Mononuclear cell (primary cell): ENCODE results near the gene ERVH48-1. TPM values are rescaled to one million over a fixed set of nuclear protein-coding genes. Genes with fewer than 3 reads are reported as not detected.
"Not testable (repeated sequence)": the region's sequence is repeated elsewhere in the genome, so short reads cannot be mapped to it uniquely, and the experiment has no call there.

Experiments
- H3K27me3 ChIP-seq: 2 replicates; pipeline ENCODE4 v1.6.0; 2011; ENCODE audit warnings: low read length, control low read depth; ENCODE audit not compliant: insufficient read depth
- H3K4me1 ChIP-seq: 2 replicates; pipeline ENCODE4 v1.5.1; 2011; ENCODE audit warnings: mild to moderate bottlenecking, low read length, control low read depth; ENCODE audit not compliant: insufficient read depth
- H3K4me3 ChIP-seq: 2 replicates; pipeline ENCODE4 v1.5.1; 2011; ENCODE audit warnings: mild to moderate bottlenecking, low read length, moderate library complexity
- H3K9me3 ChIP-seq: 2 replicates; pipeline ENCODE4 v1.5.1; 2011; ENCODE audit warnings: low read depth, mild to moderate bottlenecking, control low read depth, low read length
- total RNA-seq: library from RNA; depleted of rRNA; stranded (reverse); fragments of >200 nt; gene quantifications from one replicate; pipeline ENCODE4 v1.2.3, GENCODE V29; 2012

The ERVH48-1 gene
- total RNA-seq, 1 donor = 0.42 TPM

DNA sequence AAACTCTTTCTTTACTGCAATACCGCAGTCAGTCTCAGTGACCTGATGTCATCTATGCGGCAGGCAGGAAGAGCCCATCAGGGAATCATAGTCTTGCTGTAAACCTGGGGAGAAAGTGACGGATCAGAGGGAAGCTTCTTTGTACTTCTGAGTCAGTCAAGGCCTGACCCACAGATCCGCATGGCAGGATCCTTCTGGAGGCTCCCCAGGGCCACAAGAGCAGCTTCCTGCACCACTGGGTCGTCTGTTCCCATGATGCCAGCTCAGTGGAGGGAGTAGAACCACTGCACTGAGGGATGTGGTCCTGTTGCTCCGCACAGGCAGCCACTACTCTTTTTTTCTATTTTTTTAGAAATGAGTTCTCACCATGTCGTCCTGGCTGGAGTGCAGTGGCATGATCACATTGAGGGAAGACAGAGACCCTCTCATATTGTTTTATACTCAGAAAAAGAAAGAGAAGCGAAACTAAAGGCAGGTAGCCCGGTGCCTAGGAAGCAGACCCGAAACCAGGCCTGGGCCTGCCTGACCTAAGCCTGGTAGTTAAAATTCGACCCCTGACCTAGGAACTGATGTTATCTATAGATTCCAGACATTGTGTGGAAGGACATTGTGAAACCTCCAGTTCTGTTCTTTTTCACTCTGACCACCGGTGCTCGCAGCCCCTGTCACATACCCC is 6.3 kb upstream of the ERVH48-1 start:
- Histone ChIP-seq H3K27me3 (no peaks in the 10 kb centered on the region), H3K9me3 (no peaks in the 10 kb centered on the region), H3K4me1 (no peaks in the 10 kb centered on the region), H3K4me3 (no peak overlapping the region)

- H3K4me3 ChIP-seq = no peak overlapping the region
- H3K27me3 ChIP-seq = no peaks in the 10 kb centered on the region
- no peaks in the 10 kb centered on the region for H3K9me3 ChIP-seq
- H3K4me1 ChIP-seq = no peaks in the 10 kb centered on the region
These were observed 4.5 kb upstream of the ERVH48-1 start for GRCh38 chr21:42929969-42930368.

DNA sequence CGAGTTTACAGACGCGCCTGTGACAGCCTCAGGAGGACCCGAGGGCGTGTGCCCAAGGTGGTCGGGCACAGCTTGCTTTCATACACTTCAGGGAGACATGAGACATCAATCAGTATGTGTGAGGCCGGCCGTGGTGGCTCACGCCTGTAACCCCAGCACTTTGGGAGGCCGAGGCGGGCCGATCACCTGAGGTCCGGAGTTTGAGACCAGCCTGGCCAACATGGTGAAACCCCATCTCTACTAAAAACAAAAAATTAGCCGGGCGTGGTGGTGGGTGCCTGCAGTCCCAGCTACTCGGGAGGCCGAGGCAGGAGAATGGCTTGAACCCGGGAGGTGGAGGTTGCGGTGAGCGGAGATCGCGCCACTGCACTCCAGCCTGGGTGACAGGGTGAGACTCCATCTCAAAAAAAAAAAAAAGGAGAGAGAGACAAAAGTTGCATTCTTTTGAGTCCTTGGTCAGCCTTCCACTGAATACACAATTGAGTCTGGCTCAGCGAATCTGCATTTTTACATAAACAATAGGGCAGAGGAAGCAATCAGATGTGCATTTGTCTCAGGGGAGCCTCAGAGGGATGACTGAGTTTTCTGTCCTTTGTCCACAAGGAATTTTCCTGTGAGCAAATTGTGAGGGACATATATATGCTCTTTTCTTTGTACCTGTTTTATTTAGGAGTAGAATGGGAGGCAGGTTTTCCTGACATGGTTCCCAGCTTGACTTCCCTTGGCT is 2.2 kb upstream of the ERVH48-1 start:
- H3K4me1 ChIP-seq = peaks cover 14% of the 10 kb centered on the region
- not testable (repeated sequence) for H3K9me3 ChIP-seq, H3K27me3 ChIP-seq, H3K4me3 ChIP-seq

DNA sequence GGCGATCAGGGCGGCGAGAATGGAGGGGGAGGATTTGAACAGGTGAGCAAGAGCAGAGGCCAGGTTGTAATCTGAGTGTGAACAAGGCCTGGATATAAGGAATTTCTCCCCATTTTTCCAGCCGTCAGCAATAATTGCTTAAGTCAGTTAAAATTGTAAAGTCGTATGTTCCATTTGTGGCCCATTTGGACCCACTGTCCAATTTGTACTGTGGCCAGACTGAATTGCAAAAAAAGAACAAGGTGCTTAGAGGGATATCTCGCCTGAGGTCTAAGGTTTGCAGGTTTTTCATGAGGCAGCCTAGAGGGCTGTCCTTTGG is 1.0 kb downstream of the ERVH48-1 start:
- Histone ChIP-seq H3K4me1 (peaks cover 14% of the 10 kb centered on the region), H3K27me3 (no peaks in the 10 kb centered on the region), H3K4me3 (no peak overlapping the region), H3K9me3 (no peaks in the 10 kb centered on the region)

- Histone ChIP-seq H3K4me1 (peaks cover 14% of the 10 kb centered on the region), H3K27me3 (no peaks in the 10 kb centered on the region), H3K9me3 (no peaks in the 10 kb centered on the region), H3K4me3 (no peak overlapping the region)
These were observed 1.6 kb downstream of the ERVH48-1 start for GRCh38 chr21:42923553-42924432.

- no peaks in the 10 kb centered on the region for H3K27me3 ChIP-seq
- no peaks in the 10 kb centered on the region for H3K9me3 ChIP-seq
- no peak overlapping the region for H3K4me3 ChIP-seq
- H3K4me1 ChIP-seq = peaks cover 14% of the 10 kb centered on the region
These were observed 2.5 kb downstream of the ERVH48-1 start for GRCh38 chr21:42922918-42923317.

- no peaks in the 10 kb centered on the region for H3K27me3 ChIP-seq
- H3K4me3 ChIP-seq = no peak overlapping the region
- H3K9me3 ChIP-seq = no peaks in the 10 kb centered on the region
- H3K4me1 ChIP-seq = peaks cover 14% of the 10 kb centered on the region
These were observed 3.5 kb downstream of the ERVH48-1 start for GRCh38 chr21:42921927-42922326.

DNA sequence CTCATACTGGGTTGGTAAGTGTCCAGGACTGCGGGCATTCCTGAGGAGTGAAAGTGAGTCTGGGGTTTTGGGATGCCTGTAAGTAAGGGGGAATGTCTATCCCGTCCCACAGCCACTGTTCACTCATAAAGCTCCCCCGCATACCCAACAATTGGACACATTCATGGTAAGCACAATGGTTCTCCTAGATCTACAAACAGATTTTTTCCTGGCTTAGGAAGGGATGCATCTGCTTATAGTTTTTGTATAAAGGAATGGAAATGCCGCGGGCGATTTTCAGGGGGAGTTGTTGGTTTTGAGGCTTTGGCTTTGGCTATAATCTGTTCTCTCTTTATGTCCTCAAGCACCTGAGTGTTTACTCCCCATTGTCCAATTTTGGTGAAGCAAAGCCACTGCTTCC is 7.1 kb downstream of the ERVH48-1 start:
- Histone ChIP-seq H3K4me3 (no peak overlapping the region), H3K9me3 (no peaks in the 10 kb centered on the region), H3K27me3 (no peaks in the 10 kb centered on the region), H3K4me1 (peaks cover 3% of the 10 kb centered on the region)

DNA sequence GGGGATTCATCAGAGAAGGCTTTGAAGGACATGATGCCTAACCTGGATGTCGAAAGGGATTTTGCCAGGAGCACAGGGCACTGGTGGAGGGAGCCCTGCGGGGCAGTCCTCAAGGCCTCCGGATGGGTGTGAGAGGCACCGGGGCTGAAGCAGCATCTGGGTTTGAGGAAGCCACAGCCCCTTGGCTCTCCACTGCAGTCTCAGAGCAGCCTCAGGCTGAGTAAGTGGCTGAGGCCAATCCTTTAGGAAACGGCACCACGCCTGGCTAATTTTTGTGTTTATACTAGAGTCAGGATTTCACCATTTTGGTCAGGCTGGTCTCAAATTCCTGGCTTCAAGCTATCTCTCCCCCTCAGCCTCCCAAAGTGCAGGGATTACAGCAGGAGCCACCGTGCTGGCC is 12.0 kb downstream of the ERVH48-1 start:
- Histone ChIP-seq H3K9me3 (no peaks in the 10 kb centered on the region), H3K4me1 (no peaks in the 10 kb centered on the region), H3K27me3 (no peaks in the 10 kb centered on the region), H3K4me3 (no peak overlapping the region)

DNA sequence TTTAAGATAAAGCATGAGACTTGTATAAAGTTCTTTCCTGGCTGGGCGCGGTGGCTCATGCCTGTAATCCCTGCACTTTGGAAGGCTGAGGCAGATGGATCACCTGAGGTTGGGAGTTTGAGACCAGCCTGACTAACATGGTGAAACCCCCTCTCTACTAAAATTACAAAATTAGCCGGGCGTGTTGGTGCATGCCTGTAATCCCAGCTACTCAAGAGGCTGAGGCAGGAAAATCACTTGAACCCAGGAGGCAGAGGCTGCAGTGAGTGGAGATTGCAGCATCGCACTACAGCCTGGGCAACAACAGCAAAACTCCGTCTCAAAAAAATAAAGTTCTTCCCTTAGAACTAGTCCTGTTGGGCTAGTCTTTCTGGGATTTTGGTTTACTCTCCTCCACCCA is 13.5 kb downstream of the ERVH48-1 start:
- not testable (repeated sequence) for H3K9me3 ChIP-seq

DNA sequence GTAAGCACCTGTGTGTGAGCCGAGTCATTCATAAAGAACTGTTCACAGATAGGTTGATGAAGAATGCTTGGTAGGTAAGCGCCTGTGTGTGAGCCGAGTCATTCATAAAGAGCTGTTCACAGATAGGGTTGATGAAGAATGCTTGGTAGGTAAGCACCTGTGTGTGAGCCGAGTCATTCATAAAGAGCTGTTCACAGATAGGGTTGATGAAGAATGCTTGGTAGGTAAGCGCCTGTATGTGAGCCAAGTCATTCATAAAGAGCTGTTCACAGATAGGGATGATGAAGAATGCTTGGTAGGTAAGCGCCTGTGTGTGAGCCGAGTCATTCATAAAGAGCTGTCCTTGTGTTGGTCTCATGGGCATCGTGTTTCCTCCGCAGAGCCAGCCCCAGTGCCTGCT is 16.9 kb downstream of the ERVH48-1 start:
- H3K9me3 ChIP-seq, H3K27me3 ChIP-seq, H3K4me1 ChIP-seq, H3K4me3 ChIP-seq: not testable (repeated sequence)

More for the DNA sequence above, 13.5 kb downstream of the ERVH48-1 start:
- not testable (repeated sequence) for H3K4me3 ChIP-seq, H3K27me3 ChIP-seq, H3K4me1 ChIP-seq

DNA sequence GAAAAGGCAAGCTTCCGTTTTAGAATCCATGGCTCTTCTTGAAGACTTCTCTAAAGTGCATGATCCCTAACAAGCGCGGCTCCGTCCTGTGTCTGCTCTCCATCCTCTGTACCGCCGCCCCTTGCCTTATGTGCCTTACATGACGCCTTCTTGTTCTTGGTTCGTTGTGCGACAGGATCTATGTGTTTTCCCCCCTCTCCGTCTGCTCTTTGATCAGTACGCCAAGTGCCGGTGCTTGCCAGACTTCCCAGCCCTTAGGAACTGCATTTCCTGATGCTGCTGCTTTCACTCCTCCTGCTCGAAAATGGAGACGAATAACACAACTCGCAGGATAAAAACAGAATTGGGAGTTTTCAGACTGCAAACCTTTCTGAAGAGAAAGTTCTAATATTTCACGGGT is 19.2 kb downstream of the ERVH48-1 start:
- Histone ChIP-seq H3K4me1 (no peaks in the 10 kb centered on the region), H3K4me3 (no peak overlapping the region), H3K9me3 (no peaks in the 10 kb centered on the region), H3K27me3 (no peaks in the 10 kb centered on the region)

DNA sequence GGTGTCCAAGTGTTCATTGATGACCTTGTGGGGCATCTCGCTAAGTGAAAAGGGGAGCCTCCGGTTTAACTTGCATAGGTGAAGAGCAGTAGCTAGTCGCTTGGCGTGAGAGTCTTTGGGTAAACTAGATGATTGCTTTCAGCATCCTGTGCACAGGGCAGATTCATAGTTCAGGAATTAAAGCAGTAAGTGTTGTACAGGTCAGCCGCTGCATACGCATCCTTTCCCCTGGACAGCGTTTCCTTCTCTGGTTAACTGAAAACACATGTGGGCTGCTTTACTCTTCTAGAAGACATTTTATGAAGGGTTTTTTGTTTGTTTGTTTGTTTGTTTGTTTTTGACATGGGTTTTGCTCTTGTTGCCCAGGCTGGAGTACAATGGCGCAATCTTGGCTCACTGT is 20.2 kb downstream of the ERVH48-1 start:
- Histone ChIP-seq H3K27me3 (no peaks in the 10 kb centered on the region), H3K4me1 (no peaks in the 10 kb centered on the region), H3K9me3 (no peaks in the 10 kb centered on the region), H3K4me3 (no peak overlapping the region)

DNA sequence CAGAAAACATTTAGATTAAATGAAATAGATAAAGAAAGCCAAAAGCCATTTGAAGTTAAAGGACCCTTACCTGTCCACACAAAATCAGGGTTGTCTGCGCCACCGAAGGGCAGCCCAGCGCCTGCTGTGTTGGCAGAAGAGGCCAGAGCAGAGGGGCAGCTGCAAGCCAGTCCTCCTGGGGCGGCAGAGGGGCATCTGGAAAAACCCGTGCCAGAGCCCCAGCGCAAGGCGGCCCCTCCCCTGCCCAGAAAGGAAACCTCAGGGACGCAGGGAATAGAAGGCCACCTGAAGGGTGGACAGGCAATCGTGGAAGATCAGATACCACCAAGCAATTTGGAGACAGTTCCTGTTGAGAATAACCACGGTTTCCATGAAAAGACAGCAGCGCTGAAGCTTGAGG is 21.6 kb downstream of the ERVH48-1 start:
- H3K4me3 ChIP-seq = no peak overlapping the region
- H3K9me3 ChIP-seq = no peaks in the 10 kb centered on the region
- H3K4me1 ChIP-seq = no peaks in the 10 kb centered on the region
- no peaks in the 10 kb centered on the region for H3K27me3 ChIP-seq

GRCh38 chr21:42900446-42900845 is 25.0 kb downstream of the ERVH48-1 start:
- H3K4me1 ChIP-seq = no peaks in the 10 kb centered on the region
- no peaks in the 10 kb centered on the region for H3K9me3 ChIP-seq
- no peak overlapping the region for H3K4me3 ChIP-seq
- no peaks in the 10 kb centered on the region for H3K27me3 ChIP-seq
